ENCODE results near the gene SH3PXD2B.

DNA sequence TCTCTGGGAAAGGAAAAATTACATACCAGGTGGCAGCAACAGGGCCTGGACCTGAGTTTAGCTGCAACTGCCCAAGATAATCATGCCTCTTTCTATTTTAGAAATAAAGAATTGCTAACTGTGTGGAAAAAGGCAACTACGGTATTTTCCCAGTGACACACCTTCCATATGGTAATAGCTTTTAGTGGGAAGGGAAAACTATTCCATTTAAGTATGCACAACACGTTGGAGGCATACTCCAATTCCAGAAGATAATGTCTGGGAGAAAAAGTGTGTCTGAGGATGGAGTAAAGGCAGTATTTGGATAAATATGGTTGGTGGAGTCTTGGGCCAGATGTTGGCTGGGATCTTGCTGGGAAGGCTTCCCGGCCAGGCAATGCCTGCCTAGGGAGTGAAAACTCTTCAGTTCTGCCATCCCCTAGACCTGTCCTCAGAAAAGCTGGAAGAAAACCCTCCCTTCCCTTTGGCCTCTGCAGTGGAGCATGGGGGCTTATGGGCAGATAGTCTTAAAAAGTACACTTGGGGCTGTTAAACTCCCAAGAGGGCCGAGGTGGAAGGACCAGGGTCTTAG lies 40.6 kb downstream of the SH3PXD2B start:
- TF ChIP-seq, protein P1, sequence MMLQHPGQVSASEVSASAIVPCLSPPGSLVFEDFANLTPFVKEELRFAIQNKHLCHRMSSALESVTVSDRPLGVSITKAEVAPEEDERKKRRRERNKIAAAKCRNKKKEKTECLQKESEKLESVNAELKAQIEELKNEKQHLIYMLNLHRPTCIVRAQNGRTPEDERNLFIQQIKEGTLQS (IDR thresholded peaks at IDR 0.05; ENCODE audit: borderline replicate concordance, extremely low read depth, low read depth, low read length), result no peak
- TF ChIP-seq, protein P2, sequence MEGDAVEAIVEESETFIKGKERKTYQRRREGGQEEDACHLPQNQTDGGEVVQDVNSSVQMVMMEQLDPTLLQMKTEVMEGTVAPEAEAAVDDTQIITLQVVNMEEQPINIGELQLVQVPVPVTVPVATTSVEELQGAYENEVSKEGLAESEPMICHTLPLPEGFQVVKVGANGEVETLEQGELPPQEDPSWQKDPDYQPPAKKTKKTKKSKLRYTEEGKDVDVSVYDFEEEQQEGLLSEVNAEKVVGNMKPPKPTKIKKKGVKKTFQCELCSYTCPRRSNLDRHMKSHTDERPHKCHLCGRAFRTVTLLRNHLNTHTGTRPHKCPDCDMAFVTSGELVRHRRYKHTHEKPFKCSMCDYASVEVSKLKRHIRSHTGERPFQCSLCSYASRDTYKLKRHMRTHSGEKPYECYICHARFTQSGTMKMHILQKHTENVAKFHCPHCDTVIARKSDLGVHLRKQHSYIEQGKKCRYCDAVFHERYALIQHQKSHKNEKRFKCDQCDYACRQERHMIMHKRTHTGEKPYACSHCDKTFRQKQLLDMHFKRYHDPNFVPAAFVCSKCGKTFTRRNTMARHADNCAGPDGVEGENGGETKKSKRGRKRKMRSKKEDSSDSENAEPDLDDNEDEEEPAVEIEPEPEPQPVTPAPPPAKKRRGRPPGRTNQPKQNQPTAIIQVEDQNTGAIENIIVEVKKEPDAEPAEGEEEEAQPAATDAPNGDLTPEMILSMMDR (IDR thresholded peaks at IDR 0.05 in 2 of 3, conservative IDR thresholded peaks at IDR 0.05 in 1 of 3; ENCODE audit: control insufficient read depth in 2 of 3, extremely low read depth in 1 of 3, insufficient read depth in 1 of 3, low read depth in 3 of 3, low read length in 3 of 3), result no peak
- no peak for TF ChIP-seq KAT2A (conservative IDR thresholded peaks at IDR 0.05; ENCODE audit: control insufficient read depth, low read depth, low read length)
- no peak for TF ChIP-seq TAF1 (IDR thresholded peaks at IDR 0.05; ENCODE audit: borderline replicate concordance, low read depth, low read length)
- no peak for TF ChIP-seq CHD2 (IDR thresholded peaks at IDR 0.05; ENCODE audit: borderline replicate concordance, low read depth, low read length)
- TF ChIP-seq E2F8 (IDR thresholded peaks at IDR 0.05; ENCODE audit: low read depth, partially characterized antibody), result no peak
- TF ChIP-seq POLR2A (IDR thresholded peaks at IDR 0.05; ENCODE audit: low read depth, low read length), result no peak
- TF ChIP-seq SUPT20H (IDR thresholded peaks at IDR 0.05; ENCODE audit: borderline replicate concordance, control insufficient read depth, low read depth, low read length), result no peak
- TF ChIP-seq SRF (IDR thresholded peaks at IDR 0.05; ENCODE audit: low read depth in 2 of 2, low read length in 2 of 2), result no peak
- TF ChIP-seq CREB1 (IDR thresholded peaks at IDR 0.05; ENCODE audit: low read depth), result no peak
- TF ChIP-seq NBN (IDR thresholded peaks at IDR 0.05), result no peak
- no peak for TF ChIP-seq NFYB (IDR thresholded peaks at IDR 0.05; ENCODE audit: insufficient read depth, low read depth, low read length)
- TF ChIP-seq, protein P3, sequence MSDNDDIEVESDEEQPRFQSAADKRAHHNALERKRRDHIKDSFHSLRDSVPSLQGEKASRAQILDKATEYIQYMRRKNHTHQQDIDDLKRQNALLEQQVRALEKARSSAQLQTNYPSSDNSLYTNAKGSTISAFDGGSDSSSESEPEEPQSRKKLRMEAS (IDR thresholded peaks at IDR 0.05; ENCODE audit: low read depth, low read length), result no peak

Data from GM12878 (cell line).